SU-DHL-6 (cell line): Measurements from ENCODE around the gene SLF1.

Source experiments
- H2AFZ ChIP-seq: fragments of 200-600 bp; sonication (generic); 2 replicates; pipeline ENCODE4 v1.6.1; 2014; ENCODE audit warnings: low read depth, mild to moderate bottlenecking, moderate library complexity, mixed read lengths, antibody characterized with exemption, low read length; ENCODE audit not compliant: severe bottlenecking
- H3F3A ChIP-seq: fragments of 200-600 bp; shearing (Covaris generic); 2 replicates; pipeline ENCODE4 v1.6.0; 2016; ENCODE audit warnings: antibody characterized with exemption, mild to moderate bottlenecking; ENCODE audit not compliant: insufficient read depth
- H3K27ac ChIP-seq: fragments of 200-600 bp; sonication (generic); 2 replicates; pipeline ENCODE4 v1.5.1; 2016; ENCODE audit warnings: low read depth, mild to moderate bottlenecking, low read length, moderate library complexity, mixed read lengths
- H3K27me3 ChIP-seq: fragments of 200-600 bp; sonication (generic), shearing (Covaris generic); 2 replicates; pipeline ENCODE4 v1.6.0; 2014; ENCODE audit warnings: mild to moderate bottlenecking, low read length
- H3K36me3 ChIP-seq: fragments of 200-600 bp; sonication (generic); 2 replicates; pipeline ENCODE4 v1.6.1; 2014; ENCODE audit warnings: mild to moderate bottlenecking, low read length, mixed read lengths
- H3K4me2 ChIP-seq: fragments of 300-600, 200-600 bp; shearing (Covaris generic), sonication (generic); 2 replicates; pipeline ENCODE4 v1.6.0; 2014; ENCODE audit warnings: low read length, low read depth, mild to moderate bottlenecking; ENCODE audit not compliant: poor library complexity, severe bottlenecking
- H3K4me3 ChIP-seq: fragments of 200-600 bp; sonication (generic); 2 replicates; pipeline ENCODE4 v1.5.1; 2014; ENCODE audit warnings: antibody characterized with exemption, low read length, mild to moderate bottlenecking, mixed read lengths; ENCODE audit not compliant: insufficient read depth, poor library complexity, severe bottlenecking
- H3K79me2 ChIP-seq: fragments of 200-600 bp; sonication (generic); 2 replicates; pipeline ENCODE4 v1.6.1; 2014; ENCODE audit warnings: mild to moderate bottlenecking, low read length, moderate library complexity; ENCODE audit not compliant: insufficient read depth
- H3K9ac ChIP-seq: fragments of 200-600 bp; sonication (generic); 2 replicates; pipeline ENCODE4 v1.7.0; 2014; ENCODE audit warnings: mild to moderate bottlenecking, low read length
- H3K9me2 ChIP-seq: fragments of 200-600 bp; sonication (generic); replicated peaks from 2 replicates; pipeline ENCODE4 v1.6.1; 2014; ENCODE audit warnings: low read length; ENCODE audit not compliant: insufficient read depth
- H3K9me3 ChIP-seq: fragments of 200-600 bp; sonication (generic); 2 replicates; pipeline ENCODE4 v1.6.1; 2014; ENCODE audit warnings: low read length, mixed read lengths; ENCODE audit not compliant: insufficient read depth
- H4K20me1 ChIP-seq: fragments of 200-600 bp; sonication (generic); 2 replicates; pipeline ENCODE4 v1.6.1; 2014; ENCODE audit warnings: low read depth, mild to moderate bottlenecking, antibody characterized with exemption, low read length, moderate library complexity, mixed read lengths
- CTCF ChIP-seq: fragments of 200-600 bp; sonication (generic); IDR thresholded peaks from one replicate; pipeline ENCODE4 v1.5.1; 2017; ENCODE audit warnings: antibody characterized with exemption, mild to moderate bottlenecking, low read length, moderate library complexity; ENCODE audit not compliant: insufficient read depth, poor library complexity, severe bottlenecking
- EZH2phosphoT487 ChIP-seq: fragments of 200-600 bp; sonication (generic), shearing (Covaris generic); conservative IDR thresholded peaks from 2 replicates; pipeline ENCODE4 v1.6.1; 2018; ENCODE audit warnings: mild to moderate bottlenecking, antibody characterized with exemption, low read length, moderate library complexity, mixed read lengths

The SLF1 gene

GRCh38 chr5:94620256-94620655, 1.8 kb downstream of the SLF1 start:
- no peak overlapping the region for H3K27ac ChIP-seq
- TF ChIP-seq EZH2phosphoT487 (no peak), CTCF (no peak)
- H3K4me2 ChIP-seq: peak overlapping the region; percentile 88
- H3K79me2 ChIP-seq: peaks cover 59% of the 10 kb centered on the region
- no peaks in the 10 kb centered on the region for H3K9me3 ChIP-seq
- no peaks in the 10 kb centered on the region for H3K36me3 ChIP-seq
- H4K20me1 ChIP-seq: peaks cover 17% of the 10 kb centered on the region
- H3K9me2 ChIP-seq: no peaks in the 10 kb centered on the region
- H3F3A ChIP-seq: peaks cover 9% of the 10 kb centered on the region
- 0 out of 2 replicates have a peak overlapping the region, but pooled peaks have one; percentile 81 for H3K9ac ChIP-seq
- H2AFZ ChIP-seq: no peak overlapping the region
- H3K27me3 ChIP-seq: no peaks in the 10 kb centered on the region
- H3K4me3 ChIP-seq: no peak overlapping the region

- Histone ChIP-seq H3K36me3 (no peaks in the 10 kb centered on the region), H3F3A (peaks cover 6% of the 10 kb centered on the region; the same call in 1 of the 2 replicates), H3K9me3 (no peaks in the 10 kb centered on the region), H3K79me2 (peaks cover 64% of the 10 kb centered on the region), H3K27me3 (no peaks in the 10 kb centered on the region), H2AFZ (no peak overlapping the region), H3K9me2 (no peaks in the 10 kb centered on the region), H4K20me1 (peaks cover 17% of the 10 kb centered on the region), H3K9ac (no peak overlapping the region), H3K4me2 (peak overlapping the region; percentile 43), H3K4me3 (no peak overlapping the region), H3K27ac (no peak overlapping the region)
- TF ChIP-seq EZH2phosphoT487 (no peak), CTCF (no peak)
Observed at GRCh38 chr5:94621763-94622162, 3.3 kb downstream of the SLF1 start.

GRCh38 chr5:94623011-94623410, 4.5 kb downstream of the SLF1 start:
- TF ChIP-seq CTCF (no peak), EZH2phosphoT487 (no peak)
- Histone ChIP-seq H3K9me3 (no peaks in the 10 kb centered on the region), H2AFZ (no peak overlapping the region), H3K4me2 (peak overlapping the region; percentile 13), H3F3A (peaks cover 6% of the 10 kb centered on the region; the same call in 1 of the 2 replicates), H3K36me3 (no peaks in the 10 kb centered on the region), H3K27ac (no peak overlapping the region), H3K9me2 (no peaks in the 10 kb centered on the region), H3K9ac (no peak overlapping the region), H4K20me1 (peaks cover 17% of the 10 kb centered on the region), H3K27me3 (no peaks in the 10 kb centered on the region), H3K4me3 (no peak overlapping the region), H3K79me2 (peaks cover 69% of the 10 kb centered on the region)
